Muscle layer of duodenum (tissue), 2 donors: Measurements from ENCODE around the gene TRAK2.

Experiments
- H3K27ac ChIP-seq: one replicate; pipeline ENCODE4 v1.7.0; 2013; ENCODE audit warnings: mild to moderate bottlenecking, low read length
- H3K27me3 ChIP-seq: one replicate; pipeline ENCODE4 v1.7.0; 2013; ENCODE audit warnings: low read depth, mild to moderate bottlenecking, control low read depth, low read length
- H3K36me3 ChIP-seq, 2 donors: one replicate each; pipeline ENCODE4 v1.7.0; 2013; ENCODE audit warnings: low read length in 2 of 2, control low read depth in 1 of 2, mild to moderate bottlenecking in 1 of 2; ENCODE audit not compliant: insufficient read depth in 2 of 2, control insufficient read depth in 1 of 2
- H3K4me1 ChIP-seq, 2 donors: one replicate each; pipeline ENCODE4 v1.7.0; 2013; ENCODE audit warnings: low read length in 2 of 2, mild to moderate bottlenecking in 2 of 2, control low read depth in 1 of 2, moderate library complexity in 1 of 2; ENCODE audit not compliant: insufficient read depth in 2 of 2, control insufficient read depth in 1 of 2
- H3K4me3 ChIP-seq, 2 donors: one replicate each; pipeline ENCODE4 v1.7.0; 2013; ENCODE audit warnings: low read length in 2 of 2, low read depth in 1 of 2, mild to moderate bottlenecking in 1 of 2
- H3K9me3 ChIP-seq, 2 donors: one replicate each; pipeline ENCODE4 v1.7.0; 2013; ENCODE audit warnings: low read length in 2 of 2, control low read depth in 1 of 2, mild to moderate bottlenecking in 1 of 2; ENCODE audit not compliant: control insufficient read depth in 1 of 2
- donor health status: healthy.

The TRAK2 gene

DNA sequence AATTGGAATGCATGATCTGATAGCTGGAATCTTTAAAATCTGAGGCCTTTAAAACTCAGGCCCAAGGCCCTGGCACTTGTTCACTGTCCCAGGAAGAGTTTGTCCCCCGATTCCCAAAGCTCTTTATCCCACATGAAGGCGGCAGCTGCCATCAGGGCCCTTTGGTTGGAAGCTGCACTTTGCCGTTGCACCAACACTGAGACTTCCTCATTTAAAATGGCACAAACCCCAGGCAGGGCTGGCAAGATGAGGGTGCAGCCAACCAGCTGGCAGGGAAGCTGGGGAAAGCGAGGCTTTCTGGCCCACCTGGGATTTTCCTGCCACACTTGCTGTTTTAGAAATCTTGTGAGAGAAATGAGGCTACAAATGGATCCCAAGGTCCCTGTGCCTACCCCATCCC is 100.4 kb downstream of the TRAK2 start:
- Histone ChIP-seq H3K27me3 (no peaks in the 10 kb centered on the region), H3K4me3 (no peak overlapping the region), H3K4me1 (peaks cover 0 to 4% of the 10 kb centered on the region in 2 donors), H3K9me3 (no peaks in the 10 kb centered on the region), H3K36me3 (peaks cover 0 to 4% of the 10 kb centered on the region in 2 donors), H3K27ac (no peak overlapping the region)

DNA sequence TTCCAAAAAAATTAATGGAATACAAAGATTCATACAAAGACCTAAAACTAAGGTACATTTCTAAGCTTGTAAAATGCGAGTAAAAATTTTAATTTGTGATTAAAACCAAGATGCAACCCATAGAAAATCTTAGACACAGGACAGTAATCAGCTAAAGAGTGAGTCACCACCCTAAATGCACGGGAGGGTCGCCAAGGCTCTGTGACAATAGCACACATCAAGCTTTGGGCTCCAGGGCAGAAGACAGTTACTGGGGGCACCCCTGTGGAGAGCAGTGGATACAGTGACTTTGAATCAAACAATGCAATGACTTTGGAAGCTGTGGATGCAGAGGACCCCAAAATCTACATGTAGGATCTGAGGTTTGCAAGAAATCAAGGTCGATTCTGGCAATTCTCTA is 101.7 kb downstream of the TRAK2 start:
- no peak overlapping the region for H3K4me3 ChIP-seq
- H3K4me1 ChIP-seq = peaks cover 0 to 4% of the 10 kb centered on the region in 2 donors
- no peaks in the 10 kb centered on the region for H3K9me3 ChIP-seq
- H3K27me3 ChIP-seq = no peaks in the 10 kb centered on the region
- H3K36me3 ChIP-seq = peaks cover 0 to 4% of the 10 kb centered on the region in 2 donors
- no peak overlapping the region for H3K27ac ChIP-seq

DNA sequence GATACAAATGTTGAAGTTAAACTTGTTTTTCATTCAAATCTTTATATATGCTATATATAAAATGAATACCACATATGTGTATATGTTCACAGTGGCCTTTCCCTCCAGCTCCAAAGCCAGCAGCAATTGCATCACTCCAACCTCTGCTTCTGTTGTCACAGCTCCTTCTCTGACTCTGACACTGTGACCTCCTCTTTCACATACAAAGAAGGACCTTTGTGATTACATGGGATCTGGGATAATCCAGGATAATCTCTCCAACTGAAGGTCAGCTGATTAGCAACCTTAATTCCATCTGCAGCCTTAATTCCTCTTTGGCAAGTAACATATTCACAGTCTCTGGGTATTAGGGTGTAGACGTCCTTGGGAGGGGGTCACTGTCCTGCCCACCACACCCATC is 102.5 kb downstream of the TRAK2 start:
- Histone ChIP-seq H3K36me3 (peaks cover 4% of the 10 kb centered on the region in 2 donors), H3K27ac (no peak overlapping the region), H3K4me1 (peaks cover 0 to 4% of the 10 kb centered on the region in 2 donors), H3K27me3 (no peaks in the 10 kb centered on the region), H3K4me3 (no peak overlapping the region), H3K9me3 (no peaks in the 10 kb centered on the region)

DNA sequence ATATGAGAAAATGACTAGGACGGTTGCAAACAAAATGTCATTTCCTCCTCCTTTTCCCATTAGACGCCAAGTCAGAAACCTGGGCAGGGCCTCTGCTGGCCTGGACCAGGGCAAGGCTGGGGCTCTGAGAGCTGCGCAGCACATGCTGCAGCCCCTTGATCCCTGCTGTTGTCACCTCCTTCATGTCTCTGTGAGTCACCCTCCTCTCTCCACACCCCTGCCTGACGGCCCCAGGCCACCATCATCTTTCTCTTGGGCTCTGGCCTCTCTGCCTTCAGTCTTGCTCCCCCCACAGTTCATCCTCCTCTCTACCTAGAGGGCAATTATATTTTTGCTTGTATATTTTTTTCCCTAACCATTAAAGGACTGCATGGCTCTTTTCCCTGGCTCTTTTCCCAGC is 104.1 kb downstream of the TRAK2 start:
- no peak overlapping the region for H3K27ac ChIP-seq
- H3K4me3 ChIP-seq = no peak overlapping the region
- no peaks in the 10 kb centered on the region for H3K4me1 ChIP-seq
- H3K27me3 ChIP-seq = no peaks in the 10 kb centered on the region
- no peaks in the 10 kb centered on the region for H3K9me3 ChIP-seq
- peaks cover 4 to 17% of the 10 kb centered on the region in 2 donors for H3K36me3 ChIP-seq

DNA sequence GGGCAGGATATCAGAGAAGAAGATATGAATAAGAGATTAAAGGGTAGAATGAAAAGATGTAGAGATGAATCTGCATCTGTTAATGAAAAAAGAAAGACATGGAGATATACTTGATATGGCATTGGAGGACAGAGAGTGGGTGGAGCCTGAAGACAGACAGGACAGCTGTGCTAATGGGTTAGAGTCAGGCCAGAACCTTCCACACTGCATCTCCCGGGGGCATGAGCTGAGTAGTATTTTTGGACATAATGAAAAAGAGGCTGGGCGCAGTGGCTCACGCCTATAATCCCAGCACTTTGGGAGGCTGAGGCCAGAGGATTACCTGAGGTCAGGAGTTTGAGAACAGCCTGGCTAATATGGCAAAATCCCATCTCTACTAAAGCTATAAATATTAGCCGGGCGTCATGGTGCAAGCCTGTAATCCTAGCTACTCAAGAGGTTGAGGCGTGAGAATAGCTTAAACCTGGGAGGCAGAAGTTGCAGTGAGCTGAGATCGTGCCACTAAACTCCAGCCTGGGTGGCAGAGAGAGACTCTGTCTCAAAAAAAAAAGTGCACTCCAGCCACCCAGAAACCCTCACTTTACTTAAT is 105.5 kb downstream of the TRAK2 start:
- H3K27me3 ChIP-seq = no peaks in the 10 kb centered on the region
- H3K4me1 ChIP-seq = no peaks in the 10 kb centered on the region
- no peak overlapping the region for H3K27ac ChIP-seq
- no peak overlapping the region for H3K4me3 ChIP-seq
- peaks cover 2 to 19% of the 10 kb centered on the region in 2 donors for H3K36me3 ChIP-seq
- no peaks in the 10 kb centered on the region for H3K9me3 ChIP-seq

DNA sequence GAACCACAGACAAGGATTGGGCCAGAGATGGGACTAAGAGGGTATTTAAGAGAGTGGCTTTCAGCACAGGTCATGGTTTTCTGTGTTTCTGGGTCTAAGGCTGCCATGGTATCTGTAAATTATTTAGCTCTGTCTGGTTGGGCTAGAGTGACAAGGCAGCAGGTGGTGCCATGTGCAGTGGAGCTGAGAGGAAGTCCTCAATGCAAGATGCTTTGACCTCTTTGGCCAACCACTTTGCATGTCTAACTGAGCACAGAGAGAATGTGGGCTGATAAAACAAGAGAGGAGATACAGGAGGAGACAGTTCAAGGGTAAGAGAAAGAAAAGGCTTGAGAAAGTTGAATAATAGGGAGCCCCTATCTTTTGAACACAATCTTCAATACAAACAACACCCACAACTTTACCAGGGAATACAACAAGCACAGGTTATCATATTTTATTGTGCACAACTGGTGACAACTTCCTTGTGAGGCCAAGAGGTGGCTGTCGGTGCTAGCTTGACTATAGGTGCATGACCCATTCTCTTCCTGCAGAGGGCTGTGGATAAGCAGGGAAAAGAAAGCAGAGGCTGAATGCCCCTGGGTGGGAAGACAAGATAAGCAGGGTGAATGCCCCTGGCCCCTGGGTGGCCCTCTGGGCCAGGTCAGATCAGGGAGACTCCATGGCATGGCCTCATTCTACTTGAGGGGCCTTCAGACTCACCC is 106.4 kb downstream of the TRAK2 start:
- no peak overlapping the region for H3K27ac ChIP-seq
- H3K4me3 ChIP-seq = no peak overlapping the region
- H3K9me3 ChIP-seq = no peaks in the 10 kb centered on the region
- H3K27me3 ChIP-seq = no peaks in the 10 kb centered on the region
- peaks cover 4 to 22% of the 10 kb centered on the region in 2 donors for H3K36me3 ChIP-seq
- H3K4me1 ChIP-seq = no peaks in the 10 kb centered on the region

DNA sequence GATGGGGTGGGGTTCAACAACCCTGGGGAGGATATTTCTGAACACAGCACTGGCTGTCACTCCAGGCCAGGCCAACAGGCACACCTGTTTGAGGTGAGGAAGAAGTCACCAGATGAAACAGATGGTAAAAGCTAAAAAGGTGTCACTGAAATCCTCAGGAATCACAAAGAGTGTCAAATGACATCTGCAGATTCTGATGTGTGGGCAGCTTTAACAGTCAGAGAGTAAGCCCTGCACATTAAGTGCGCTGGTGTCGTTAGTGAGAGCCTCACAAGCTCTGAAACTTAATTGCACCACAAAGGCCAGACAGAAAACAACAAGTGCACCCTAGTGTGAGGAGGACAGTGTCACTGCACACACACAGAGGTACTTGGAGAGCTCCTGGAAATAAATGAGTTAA is 107.7 kb downstream of the TRAK2 start:
- Histone ChIP-seq H3K27me3 (no peaks in the 10 kb centered on the region), H3K4me1 (no peaks in the 10 kb centered on the region), H3K36me3 (peaks cover 4 to 24% of the 10 kb centered on the region in 2 donors), H3K9me3 (no peaks in the 10 kb centered on the region), H3K4me3 (no peak overlapping the region), H3K27ac (no peak overlapping the region)

DNA sequence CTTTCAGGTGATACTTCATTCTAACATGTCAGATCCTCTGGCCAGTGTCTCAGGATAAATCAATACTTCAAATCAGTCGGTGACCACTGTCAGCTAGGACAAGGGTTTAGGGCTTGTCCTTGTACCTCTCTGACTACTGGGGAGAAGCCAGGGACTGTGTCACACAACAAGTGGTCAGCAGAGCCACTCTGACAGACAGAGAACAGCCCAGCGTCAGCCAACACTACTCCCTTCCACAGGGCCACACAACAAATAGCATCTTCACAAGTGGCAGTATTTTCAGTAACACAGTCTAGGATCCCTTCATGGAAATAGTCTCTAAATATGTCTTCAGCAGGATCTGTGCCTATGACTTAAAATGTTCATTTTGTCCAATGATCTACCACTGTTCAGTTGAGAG is 108.3 kb downstream of the TRAK2 start:
- Histone ChIP-seq H3K9me3 (no peaks in the 10 kb centered on the region), H3K4me3 (no peak overlapping the region), H3K36me3 (peaks cover 4 to 24% of the 10 kb centered on the region in 2 donors), H3K27ac (no peak overlapping the region), H3K4me1 (no peaks in the 10 kb centered on the region), H3K27me3 (no peaks in the 10 kb centered on the region)

DNA sequence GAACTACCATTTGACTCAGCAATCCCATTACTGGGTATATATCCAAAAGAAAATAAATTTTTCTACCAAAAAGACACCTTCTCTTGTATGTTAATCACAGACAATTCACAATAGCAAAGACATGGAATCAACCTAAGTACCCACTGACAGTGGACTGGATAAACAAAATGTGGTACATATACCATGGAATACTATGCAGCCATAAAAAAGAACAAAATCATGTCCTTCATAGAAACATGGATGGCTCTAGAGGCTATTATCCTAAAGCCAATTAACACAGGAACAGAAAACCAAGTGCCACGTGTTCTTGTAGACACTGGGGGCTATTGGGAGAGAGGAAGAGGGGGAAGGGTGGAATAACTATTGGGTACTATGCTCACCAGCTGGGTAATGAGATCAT is 121.8 kb downstream of the TRAK2 start:
- peaks cover 0 to 11% of the 10 kb centered on the region in 2 donors for H3K9me3 ChIP-seq
- H3K36me3 ChIP-seq = no peaks in the 10 kb centered on the region
- no peaks in the 10 kb centered on the region for H3K4me1 ChIP-seq
- no peak overlapping the region for H3K27ac ChIP-seq
- no peaks in the 10 kb centered on the region for H3K27me3 ChIP-seq
- no peak overlapping the region for H3K4me3 ChIP-seq

DNA sequence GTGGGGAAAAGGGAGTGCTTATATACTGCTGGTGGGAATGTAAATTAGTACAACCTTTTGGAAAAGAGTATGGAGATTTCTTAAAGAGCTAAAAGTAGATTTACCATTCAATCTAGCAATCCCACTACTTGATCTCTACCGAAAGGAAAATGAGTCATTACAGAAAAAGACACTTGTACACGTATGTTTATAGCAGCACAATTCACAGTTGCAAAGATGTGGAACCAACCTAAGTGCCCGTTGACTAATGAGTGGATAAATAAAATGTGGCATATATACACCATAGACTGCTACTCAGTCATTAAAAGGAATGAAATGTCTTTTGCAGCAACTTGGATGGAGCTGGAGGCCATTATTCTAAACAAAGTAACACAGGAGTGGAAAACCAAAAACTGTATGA is 123.6 kb downstream of the TRAK2 start:
- H3K36me3 ChIP-seq = peaks cover 0 to 4% of the 10 kb centered on the region in 2 donors
- no peaks in the 10 kb centered on the region for H3K4me1 ChIP-seq
- H3K9me3 ChIP-seq = peaks cover 0 to 17% of the 10 kb centered on the region in 2 donors
- H3K27me3 ChIP-seq = no peaks in the 10 kb centered on the region
- H3K4me3 ChIP-seq = no peak overlapping the region
- H3K27ac ChIP-seq = no peak overlapping the region
